ENCODE data around the gene MPI.
"Not testable (repeated sequence)": the region's sequence is repeated elsewhere in the genome, so short reads cannot be mapped to it uniquely, and the experiment has no call there.

MPI gene

GRCh38 chr15:74878273-74878672, 11.6 kb upstream of the MPI start:
- no peak overlapping the region for H3K4me3 ChIP-seq (ENCODE audit: low read depth, low read length)
- no peak for TF ChIP-seq POLR2A (IDR thresholded peaks at IDR 0.05; ENCODE audit: extremely low read depth, insufficient read length)
- TF ChIP-seq MYC (IDR thresholded peaks at IDR 0.05; ENCODE audit: low read depth, low read length), result no peak
- TF ChIP-seq CTCF (IDR thresholded peaks at IDR 0.05; ENCODE audit: low read depth, low read length), result no peak
- DNase-seq (ENCODE audit: low read depth), result no peak

GRCh38 chr15:74882528-74882927, 7.3 kb upstream of the MPI start:
- no peak overlapping the region for H3K4me3 ChIP-seq (ENCODE audit: low read depth, low read length)
- no peak for TF ChIP-seq MYC (IDR thresholded peaks at IDR 0.05; ENCODE audit: low read depth, low read length)
- no peak for TF ChIP-seq POLR2A (IDR thresholded peaks at IDR 0.05; ENCODE audit: extremely low read depth, insufficient read length)
- no peak for TF ChIP-seq CTCF (IDR thresholded peaks at IDR 0.05; ENCODE audit: low read depth, low read length)
- TF ChIP-seq, protein P1, sequence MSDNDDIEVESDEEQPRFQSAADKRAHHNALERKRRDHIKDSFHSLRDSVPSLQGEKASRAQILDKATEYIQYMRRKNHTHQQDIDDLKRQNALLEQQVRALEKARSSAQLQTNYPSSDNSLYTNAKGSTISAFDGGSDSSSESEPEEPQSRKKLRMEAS (IDR thresholded peaks at IDR 0.05; ENCODE audit: low read depth, low read length), result no peak

GRCh38 chr15:74884428-74885223, 5.2 kb upstream of the MPI start:
- TF ChIP-seq POLR2A (IDR thresholded peaks at IDR 0.05; ENCODE audit: extremely low read depth, insufficient read length) (no peak), MYC (IDR thresholded peaks at IDR 0.05; ENCODE audit: low read depth, low read length) (no peak), CTCF (IDR thresholded peaks at IDR 0.05; ENCODE audit: low read depth, low read length) (no peak)
- TF ChIP-seq, protein P1 (IDR thresholded peaks at IDR 0.05; ENCODE audit: low read depth, low read length), result no peak
- no peak for DNase-seq (ENCODE audit: low read depth)
- H3K4me3 ChIP-seq (ENCODE audit: low read depth, low read length), result no peak overlapping the region

More at GRCh38 chr15:74882528-74882927, 7.3 kb upstream of the MPI start:
- no peak for DNase-seq (ENCODE audit: low read depth)

DNA sequence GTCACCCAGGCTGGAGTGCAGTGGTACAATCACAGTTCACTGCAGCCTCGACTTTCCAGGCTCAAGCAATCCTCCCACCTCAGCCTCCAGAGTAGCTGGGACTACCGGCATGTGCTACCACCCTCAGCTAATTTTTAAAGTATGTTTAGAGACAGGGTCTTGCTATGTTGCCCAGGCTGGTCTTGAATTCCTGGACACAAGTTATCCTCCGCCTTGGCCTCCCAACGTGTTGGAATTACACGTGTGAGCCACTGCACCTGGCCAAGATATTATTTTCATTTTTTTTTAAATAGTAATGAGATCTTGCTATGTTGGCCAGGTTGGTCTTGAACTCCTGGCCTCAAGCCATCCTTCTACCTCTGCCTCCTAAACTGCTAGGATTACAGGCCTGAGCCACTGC, 4.4 kb upstream of the MPI start:
- TF ChIP-seq MYC (IDR thresholded peaks at IDR 0.05; ENCODE audit: low read depth, low read length), result no peak
- TF ChIP-seq CTCF (IDR thresholded peaks at IDR 0.05; ENCODE audit: low read depth, low read length), result no peak
- no peak for TF ChIP-seq POLR2A (IDR thresholded peaks at IDR 0.05; ENCODE audit: extremely low read depth, insufficient read length)
- TF ChIP-seq, protein P1 (IDR thresholded peaks at IDR 0.05; ENCODE audit: low read depth, low read length), result no peak
- DNase-seq (ENCODE audit: low read depth), result no peak
- H3K4me3 ChIP-seq (ENCODE audit: low read depth, low read length), result no peak overlapping the region

- not testable (repeated sequence) for H3K4me3 ChIP-seq (ENCODE audit: low read depth, low read length); DNase-seq (ENCODE audit: low read depth)
Observed at GRCh38 chr15:74887537-74888193, 2.2 kb upstream of the MPI start.

DNA sequence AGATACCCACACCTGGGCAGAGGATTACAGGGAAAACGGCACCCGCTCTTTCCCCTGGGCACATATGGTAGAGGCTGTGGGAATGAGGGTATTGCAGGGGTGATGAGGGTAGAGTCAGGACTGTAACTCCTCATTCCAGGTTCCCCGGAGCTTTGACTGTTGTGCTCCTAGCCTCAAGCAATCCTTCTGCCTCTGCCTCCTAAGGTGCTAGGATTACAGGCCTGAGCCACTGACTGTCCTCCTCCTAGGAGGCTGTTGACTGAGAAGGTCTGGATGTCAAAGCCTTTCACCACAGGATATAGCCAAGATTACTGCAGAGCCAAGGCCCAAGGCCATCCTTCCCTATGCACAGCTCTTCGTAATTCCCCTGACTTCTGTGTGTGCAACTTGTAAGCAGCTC, 1.1 kb upstream of the MPI start:
- TF ChIP-seq CTCF (IDR thresholded peaks at IDR 0.05; ENCODE audit: low read depth, low read length), result no peak
- TF ChIP-seq MYC (IDR thresholded peaks at IDR 0.05; ENCODE audit: low read depth, low read length), result no peak
- TF ChIP-seq POLR2A (IDR thresholded peaks at IDR 0.05; ENCODE audit: extremely low read depth, insufficient read length), result no peak
- TF ChIP-seq, protein P1 (IDR thresholded peaks at IDR 0.05; ENCODE audit: low read depth, low read length), result no peak
- DNase-seq (ENCODE audit: low read depth), result no peak
- H3K4me3 ChIP-seq (ENCODE audit: low read depth, low read length), result no peak overlapping the region

All from NB4 (cell line).